C4-2B (cell line): Measurements from ENCODE around the gene ADAMTS3.

Experiments
- ZFX ChIP-seq: fragments of 450-650 bp; IDR thresholded peaks from 2 replicates; pipeline ENCODE4 v1.6.1; 2017
- TF ChIP-seq, protein P1 (sequence below): fragments of 450-650 bp; conservative IDR thresholded peaks from 2 replicates; pipeline ENCODE4 v1.5.1; 2017; ENCODE audit warnings: mild to moderate bottlenecking

DNA sequence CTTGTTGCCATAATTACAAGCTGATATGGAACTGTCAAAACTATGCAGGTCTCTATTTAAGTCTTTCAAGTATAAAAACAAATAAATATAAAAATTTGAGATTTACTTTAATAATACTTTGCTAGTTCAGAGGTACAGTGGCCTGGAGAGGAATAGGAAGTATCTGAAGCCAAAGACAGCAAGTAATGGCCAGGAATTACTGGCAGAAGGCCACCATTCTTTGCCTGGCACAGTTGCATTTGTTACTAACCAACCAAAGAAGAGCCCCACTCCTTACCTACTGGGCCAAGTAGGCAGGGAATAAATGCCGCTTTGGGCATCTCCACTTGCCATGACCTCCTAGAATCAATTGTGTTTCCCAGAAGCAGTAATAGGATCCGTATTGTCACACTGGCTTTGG lies 13.8 kb upstream of the ADAMTS3 start:
- TF ChIP-seq, protein P1, sequence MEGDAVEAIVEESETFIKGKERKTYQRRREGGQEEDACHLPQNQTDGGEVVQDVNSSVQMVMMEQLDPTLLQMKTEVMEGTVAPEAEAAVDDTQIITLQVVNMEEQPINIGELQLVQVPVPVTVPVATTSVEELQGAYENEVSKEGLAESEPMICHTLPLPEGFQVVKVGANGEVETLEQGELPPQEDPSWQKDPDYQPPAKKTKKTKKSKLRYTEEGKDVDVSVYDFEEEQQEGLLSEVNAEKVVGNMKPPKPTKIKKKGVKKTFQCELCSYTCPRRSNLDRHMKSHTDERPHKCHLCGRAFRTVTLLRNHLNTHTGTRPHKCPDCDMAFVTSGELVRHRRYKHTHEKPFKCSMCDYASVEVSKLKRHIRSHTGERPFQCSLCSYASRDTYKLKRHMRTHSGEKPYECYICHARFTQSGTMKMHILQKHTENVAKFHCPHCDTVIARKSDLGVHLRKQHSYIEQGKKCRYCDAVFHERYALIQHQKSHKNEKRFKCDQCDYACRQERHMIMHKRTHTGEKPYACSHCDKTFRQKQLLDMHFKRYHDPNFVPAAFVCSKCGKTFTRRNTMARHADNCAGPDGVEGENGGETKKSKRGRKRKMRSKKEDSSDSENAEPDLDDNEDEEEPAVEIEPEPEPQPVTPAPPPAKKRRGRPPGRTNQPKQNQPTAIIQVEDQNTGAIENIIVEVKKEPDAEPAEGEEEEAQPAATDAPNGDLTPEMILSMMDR = no peak
- no peak for TF ChIP-seq ZFX
